Vagina (tissue), 2 donors: ENCODE results near the gene UNC45A. TPM values are rescaled to one million over a fixed set of nuclear protein-coding genes. Genes with fewer than 3 reads are reported as not detected.

ENCODE experiments used
- DNase-seq, 2 donors: peaks; one replicate each; pipeline ENCODE4 v3.0.0-alpha.2; 2017; ENCODE audit errors: extremely low spot score in 2 of 2
- H3K27ac ChIP-seq: fragments of 200-600 bp; sonication (generic); one replicate; pipeline ENCODE4 v1.5.1; 2019
- H3K27me3 ChIP-seq: fragments of 200-600 bp; sonication (generic); one replicate; pipeline ENCODE4 v1.5.1; 2019
- H3K36me3 ChIP-seq, 2 donors: fragments of 200-600 bp; sonication (generic); one replicate each; pipeline ENCODE4 v1.5.1; 2017 to 2019
- H3K4me1 ChIP-seq: fragments of 200-600 bp; sonication (generic); one replicate; pipeline ENCODE4 v1.5.1; 2019
- H3K4me3 ChIP-seq, 2 donors: fragments of 200-600 bp; sonication (generic); 1 replicate in 1 of 2; 2 replicates in 1 of 2; pipeline ENCODE4 v1.5.1; 2016 to 2019
- H3K9me3 ChIP-seq: fragments of 200-600 bp; sonication (generic); one replicate; pipeline ENCODE4 v1.5.1; 2019
- CTCF ChIP-seq, 3 experiments: fragments of 450-650 bp in 2 of 3; fragments of 200-600 bp in 1 of 3; sonication (generic) in 1 of 3; IDR thresholded peaks; one replicate each; pipeline ENCODE4 v1.5.1; 2017 to 2019; ENCODE audit warnings: antibody characterized with exemption in 3 of 3, mild to moderate bottlenecking in 2 of 3, moderate library complexity in 2 of 3
- POLR2A ChIP-seq, 2 donors: fragments of 450-650 bp; IDR thresholded peaks; one replicate each; pipeline ENCODE4 v1.6.1; 2017; ENCODE audit warnings: antibody characterized with exemption in 2 of 2, mild to moderate bottlenecking in 2 of 2, moderate library complexity in 2 of 2
- POLR2AphosphoS5 ChIP-seq, 2 donors: sonication (generic); formaldehyde crosslinking; IDR thresholded peaks; one replicate each; pipeline ENCODE4 v1.9.0; 2017; ENCODE audit warnings: antibody characterized with exemption in 2 of 2, mild to moderate bottlenecking in 2 of 2, low read depth in 1 of 2; ENCODE audit not compliant: insufficient read depth in 1 of 2
- intact Hi-C: fragments of 100-400 bp; cut with DNase I; formaldehyde crosslinking; loops from one replicate; pipeline ENCODE4 v1.15.1; 2023
- total RNA-seq: library from RNA; depleted of rRNA; stranded (reverse); fragments of >200 nt; gene quantifications from one replicate; pipeline ENCODE4 v1.2.3, GENCODE V29; 2016

UNC45A gene
- total RNA-seq, 1 donor from 2014 or later, result 62.1 TPM

GRCh38 chr15:90989040-90989768 is 54.1 kb downstream of the UNC45A start:
- Histone ChIP-seq H3K4me3 (no peak overlapping the region), H3K4me1 (peaks cover 9% of the 10 kb centered on the region), H3K36me3 (no peaks in the 10 kb centered on the region), H3K9me3 (no peaks in the 10 kb centered on the region), H3K27ac (no peak overlapping the region), H3K27me3 (no peaks in the 10 kb centered on the region)
- no peak for DNase-seq
- intact Hi-C loops, result no loop called here
- TF ChIP-seq POLR2AphosphoS5 (IDR thresholded peaks at IDR 0.05; ENCODE audit: insufficient read depth in 1 of 2, low read depth in 1 of 2) (no peak), CTCF (IDR thresholded peaks at IDR 0.05) (no peak), POLR2A (IDR thresholded peaks at IDR 0.05) (no peak)

GRCh38 chr15:90990446-90990845 is 55.4 kb downstream of the UNC45A start:
- Histone ChIP-seq H3K4me1 (peaks cover 14% of the 10 kb centered on the region), H3K27ac (no peak overlapping the region)
- intact Hi-C loops, result no loop called here

GRCh38 chr15:90991587-90992285 is 56.7 kb downstream of the UNC45A start:
- Histone ChIP-seq H3K9me3 (no peaks in the 10 kb centered on the region), H3K4me3 (no peak overlapping the region), H3K4me1 (peaks cover 14% of the 10 kb centered on the region), H3K27me3 (no peaks in the 10 kb centered on the region), H3K36me3 (no peaks in the 10 kb centered on the region), H3K27ac (no peak overlapping the region)
- no peak for TF ChIP-seq POLR2A (IDR thresholded peaks at IDR 0.05)
- TF ChIP-seq POLR2AphosphoS5 (IDR thresholded peaks at IDR 0.05; ENCODE audit: insufficient read depth in 1 of 2, low read depth in 1 of 2), result no peak
- TF ChIP-seq CTCF (IDR thresholded peaks at IDR 0.05), result no peak
- DNase-seq, result no peak
- intact Hi-C loops, result no loop called here

More at GRCh38 chr15:90990446-90990845, 55.4 kb downstream of the UNC45A start:
- Histone ChIP-seq H3K27me3 (no peaks in the 10 kb centered on the region), H3K4me3 (no peak overlapping the region), H3K9me3 (no peaks in the 10 kb centered on the region), H3K36me3 (no peaks in the 10 kb centered on the region)
- TF ChIP-seq POLR2A (IDR thresholded peaks at IDR 0.05) (no peak), POLR2AphosphoS5 (IDR thresholded peaks at IDR 0.05; ENCODE audit: insufficient read depth in 1 of 2, low read depth in 1 of 2) (no peak), CTCF (IDR thresholded peaks at IDR 0.05) (no peak)
- DNase-seq, result no peak

- H3K4me3 ChIP-seq, result peak overlapping the region; percentile 73 to 96
- intact Hi-C loops, result no loop called here
- H3K36me3 ChIP-seq, result peaks cover 0 to 5% of the 10 kb centered on the region in 2 donors
- H3K27me3 ChIP-seq, result no peaks in the 10 kb centered on the region
- no peaks in the 10 kb centered on the region for H3K9me3 ChIP-seq
- H3K4me1 ChIP-seq, result peaks cover 14% of the 10 kb centered on the region
- TF ChIP-seq CTCF (IDR thresholded peaks at IDR 0.05) (no peak), POLR2A (IDR thresholded peaks at IDR 0.05) (no peak), POLR2AphosphoS5 (IDR thresholded peaks at IDR 0.05; ENCODE audit: insufficient read depth in 1 of 2, low read depth in 1 of 2) (no peak)
- no peak for DNase-seq
- peak overlapping the region; percentile 93 for H3K27ac ChIP-seq
Measured at GRCh38 chr15:90994059-90994416, 59.0 kb downstream of the UNC45A start.
